OCI-LY7 (cell line): ENCODE results near the gene ST6GALNAC2. TPM values are rescaled to one million over a fixed set of nuclear protein-coding genes. Genes with fewer than 3 reads are reported as not detected.

Source experiments
- BruUV-seq: library from RNA; stranded (reverse); fragments of 400-500 nt; replicated peaks from 2 replicates; lab custom pipeline; 2021; lab: Mats Ljungman, UMichigan
- CTCF ChIA-PET: fragments of 300-600 bp; sonication (Branson Sonifier 250); formaldehyde crosslinking; loops from one replicate; lab custom pipeline; 2022; ENCODE audit warnings: antibody characterized with exemption; ENCODE audit not compliant: unreplicated experiment; lab: Charles Lee
- POLR2A ChIA-PET: fragments of 300-600 bp; sonication (Branson Sonifier 250); formaldehyde crosslinking; loops from one replicate; lab custom pipeline; 2022; ENCODE audit warnings: antibody characterized with exemption; lab: Charles Lee
- DNase-seq: peaks from one replicate; pipeline ENCODE4 v3.0.0-alpha.2; 2015; ENCODE audit warnings: low spot score
- H2AFZ ChIP-seq: fragments of 200-600 bp; sonication (generic), shearing (Covaris generic); 2 replicates; pipeline ENCODE4 v1.6.1; 2014; ENCODE audit warnings: mild to moderate bottlenecking, antibody characterized with exemption, low read length, moderate library complexity
- H3K27ac ChIP-seq: fragments of 200-600 bp; sonication (generic); 2 replicates; pipeline ENCODE4 v1.5.1; 2014; ENCODE audit warnings: mixed run types, low read depth, mild to moderate bottlenecking, moderate library complexity, low read length, inconsistent platforms; ENCODE audit not compliant: poor library complexity, severe bottlenecking
- H3K36me3 ChIP-seq: fragments of 200-600 bp; sonication (generic); 2 replicates; pipeline ENCODE4 v1.6.1; 2014; ENCODE audit warnings: mild to moderate bottlenecking, antibody characterized with exemption, low read length, moderate library complexity, mixed read lengths; ENCODE audit not compliant: insufficient read depth
- H3K4me1 ChIP-seq: fragments of 200-600 bp; sonication (generic); 2 replicates; pipeline ENCODE4 v1.5.1; 2014; ENCODE audit warnings: mild to moderate bottlenecking, low read length; ENCODE audit not compliant: insufficient read depth, poor library complexity, severe bottlenecking
- H3K4me2 ChIP-seq: fragments of 200-600 bp; sonication (generic); 2 replicates; pipeline ENCODE4 v1.6.1; 2014; ENCODE audit warnings: mild to moderate bottlenecking, low read length
- H3K4me3 ChIP-seq: fragments of 200-600 bp; sonication (generic); 2 replicates; pipeline ENCODE4 v1.5.1; 2014; ENCODE audit warnings: mild to moderate bottlenecking, low read depth, low read length; ENCODE audit not compliant: poor library complexity, severe bottlenecking
- H3K79me2 ChIP-seq: fragments of 200-600 bp; sonication (generic); 2 replicates; pipeline ENCODE4 v1.6.1; 2016; ENCODE audit warnings: low read depth, mild to moderate bottlenecking, low read length, moderate library complexity, mixed read lengths; ENCODE audit not compliant: insufficient read depth
- H3K9me2 ChIP-seq: fragments of 200-600 bp; sonication (generic); 2 replicates; pipeline ENCODE4 v1.6.1; 2016; ENCODE audit warnings: mild to moderate bottlenecking, low read length, mixed read lengths; ENCODE audit not compliant: insufficient read depth
- H3K9me3 ChIP-seq: fragments of 200-600 bp; sonication (generic); 2 replicates; pipeline ENCODE4 v1.6.1; 2014; ENCODE audit warnings: mild to moderate bottlenecking, mixed run types, low read length, mixed read lengths
- H4K20me1 ChIP-seq: fragments of 200-600 bp; sonication (generic); 2 replicates; pipeline ENCODE4 v1.6.1; 2014; ENCODE audit warnings: mild to moderate bottlenecking, antibody characterized with exemption, low read length, moderate library complexity, mixed read lengths; ENCODE audit not compliant: insufficient read depth
- CTCF ChIP-seq: fragments of 200-600 bp; sonication (generic); conservative IDR thresholded peaks from 2 replicates; pipeline ENCODE4 v1.5.1; 2014; ENCODE audit warnings: mild to moderate bottlenecking, antibody characterized with exemption, low read length, moderate library complexity, mixed read lengths
- EZH2phosphoT487 ChIP-seq: fragments of 200-600 bp; sonication (generic); IDR thresholded peaks from 2 replicates; pipeline ENCODE4 v1.6.1; 2018; ENCODE audit warnings: low read depth, borderline replicate concordance, mild to moderate bottlenecking, mixed run types, antibody characterized with exemption, low read length, moderate library complexity, mixed read lengths
- intact Hi-C: fragments of 100-400 bp; cut with micrococcal nuclease; formaldehyde crosslinking; loops from one replicate; pipeline ENCODE4 v1.10.0; 2022; ENCODE audit not compliant: unreplicated experiment
- total RNA-seq, 2 experiments: library from RNA; depleted of rRNA in 1 of 2; stranded (reverse); fragments of >200 nt in 1 of 2; shearing (Covaris generic) in 1 of 2; gene quantifications; 2 replicates each; pipeline ENCODE4 v1.2.3, GENCODE V29; 2014 to 2022

ST6GALNAC2 gene
- total RNA-seq, 2 experiments from 2014 or later = not detected

GRCh38 chr17:76573096-76573495 lies 12.6 kb downstream of the ST6GALNAC2 start:
- ChIA-PET POLR2A (interaction anchor here (1.2 kb wide), 1 partner anchor 41 kb away, joined by 3 read pairs; no protein-coding TSS in a partner anchor), CTCF (no interaction called here)
- intact Hi-C loops = no loop called here

GRCh38 chr17:76572201-76572910 lies 13.3 kb downstream of the ST6GALNAC2 start:
- H3K36me3 ChIP-seq = peaks cover 5% of the 10 kb centered on the region; the same call in 1 of the 2 replicates
- H2AFZ ChIP-seq = no peak overlapping the region
- CTCF ChIA-PET = no interaction called here
- BruUV-seq = no TSS peak
- H4K20me1 ChIP-seq = no peaks in the 10 kb centered on the region
- H3K4me1 ChIP-seq = peaks cover 7% of the 10 kb centered on the region
- TF ChIP-seq CTCF = no peak
- TF ChIP-seq EZH2phosphoT487 = no peak
- no peaks in the 10 kb centered on the region for H3K9me3 ChIP-seq
- no peak overlapping the region for H3K4me2 ChIP-seq
- no peak overlapping the region for H3K27ac ChIP-seq
- POLR2A ChIA-PET = interaction anchor here (1.2 kb wide), 1 partner anchor 42 kb away, joined by 3 read pairs; no protein-coding TSS in a partner anchor
- H3K4me3 ChIP-seq = no peak overlapping the region
- no peak for DNase-seq
- H3K79me2 ChIP-seq = no peaks in the 10 kb centered on the region
- intact Hi-C loops = no loop called here
- H3K9me2 ChIP-seq = no peaks in the 10 kb centered on the region

More at GRCh38 chr17:76573096-76573495, 12.6 kb downstream of the ST6GALNAC2 start:
- no peak overlapping the region for H3K4me2 ChIP-seq
- DNase-seq = no peak
- no peak overlapping the region for H3K4me3 ChIP-seq
- no peaks in the 10 kb centered on the region for H3K9me2 ChIP-seq
- H3K4me1 ChIP-seq = no peaks in the 10 kb centered on the region
- no peak overlapping the region for H3K27ac ChIP-seq
- no peaks in the 10 kb centered on the region for H4K20me1 ChIP-seq
- no peaks in the 10 kb centered on the region for H3K79me2 ChIP-seq
- TF ChIP-seq CTCF (no peak), EZH2phosphoT487 (no peak)
- no peak overlapping the region for H2AFZ ChIP-seq
- H3K9me3 ChIP-seq = no peaks in the 10 kb centered on the region
- BruUV-seq = no TSS peak
- no peaks in the 10 kb centered on the region for H3K36me3 ChIP-seq

- TF ChIP-seq EZH2phosphoT487 = no peak
- no peak for TF ChIP-seq CTCF
- CTCF ChIA-PET = no interaction called here
These were observed 14.7 kb downstream of the ST6GALNAC2 start for GRCh38 chr17:76570877-76571471.

More at GRCh38 chr17:76570877-76571471, 14.7 kb downstream of the ST6GALNAC2 start:
- Histone ChIP-seq H3K9me3 (no peaks in the 10 kb centered on the region), H3K4me2 (no peak overlapping the region), H3K4me1 (peaks cover 20% of the 10 kb centered on the region), H3K9me2 (no peaks in the 10 kb centered on the region), H3K27ac (no peak overlapping the region), H4K20me1 (peaks cover 4% of the 10 kb centered on the region; the same call in 1 of the 2 replicates), H3K36me3 (peaks cover 19% of the 10 kb centered on the region), H3K79me2 (no peaks in the 10 kb centered on the region), H3K4me3 (no peak overlapping the region), H2AFZ (no peak overlapping the region)
- DNase-seq = no peak
- intact Hi-C loops = no loop called here
- POLR2A ChIA-PET = no interaction called here
- BruUV-seq = no TSS peak
